NB4 (cell line): ENCODE measurements around the gene PIGBOS1.
A peak's percentile ranks its signal among the peaks of the same experiment; 100 is the strongest.

Experiments
- DNase-seq: peaks from one replicate; pipeline ENCODE4 v3.0.0; 2010; ENCODE audit warnings: low read depth
- H3K4me3 ChIP-seq: one replicate; pipeline ENCODE4 v1.5.1; 2011; ENCODE audit warnings: mild to moderate bottlenecking, low read depth, low read length, moderate library complexity
- MYC ChIP-seq: IDR thresholded peaks from 2 replicates; pipeline ENCODE4 v1.6.1; 2011; ENCODE audit warnings: low read depth, low read length
- POLR2A ChIP-seq: IDR thresholded peaks from 2 replicates; pipeline ENCODE4 v1.6.1; 2011; ENCODE audit warnings: mild to moderate bottlenecking; ENCODE audit not compliant: insufficient read length; ENCODE audit errors: extremely low read depth
- TF ChIP-seq, protein P1 (sequence below): IDR thresholded peaks from one replicate; pipeline ENCODE4 v1.5.1; 2012; ENCODE audit warnings: low read depth, low read length
- TF ChIP-seq, protein P2 (sequence below): IDR thresholded peaks from 2 replicates; pipeline ENCODE4 v1.6.1; 2011; ENCODE audit warnings: low read depth, low read length

PIGBOS1 gene

DNA sequence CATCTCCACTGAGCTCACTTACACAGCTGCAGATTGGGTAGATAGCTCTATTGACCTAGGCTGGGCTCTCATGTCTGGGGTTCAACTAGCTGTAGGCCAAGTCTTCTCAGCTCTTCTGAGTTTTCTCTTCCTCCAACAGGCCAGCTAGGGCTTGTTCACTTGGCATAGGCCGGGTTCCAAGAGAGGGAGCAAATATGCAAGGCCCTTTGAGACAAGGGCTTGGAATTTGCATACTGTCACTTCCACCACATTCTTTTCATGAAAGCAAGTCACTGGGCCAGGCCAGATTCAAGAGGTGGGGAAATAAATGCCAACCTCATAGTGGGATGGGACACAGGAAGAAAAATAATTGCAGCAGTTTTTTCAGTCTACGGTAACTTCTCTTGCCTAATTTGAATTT lies 25.3 kb upstream of the PIGBOS1 start:
- no peak for DNase-seq

DNA sequence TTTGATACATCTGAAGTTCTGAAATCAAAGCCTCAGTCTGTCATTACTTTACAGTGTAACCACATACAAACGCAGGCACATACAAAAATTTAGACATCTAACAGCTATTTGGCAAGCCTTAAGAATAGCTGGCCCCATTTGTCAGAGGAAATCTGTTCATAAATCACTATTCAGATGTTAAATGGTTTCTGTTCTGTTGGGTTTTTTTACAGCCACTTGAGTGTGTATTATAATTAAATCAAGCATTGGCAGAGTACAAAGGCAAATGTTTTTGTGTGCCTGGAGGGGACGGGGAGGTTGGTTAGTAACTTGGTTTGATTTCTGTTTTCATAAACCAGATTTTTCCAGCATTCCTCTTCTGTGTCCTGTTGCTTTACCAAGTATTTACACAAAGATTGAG lies 24.2 kb upstream of the PIGBOS1 start:
- TF ChIP-seq MYC: no peak
- TF ChIP-seq, protein P1, sequence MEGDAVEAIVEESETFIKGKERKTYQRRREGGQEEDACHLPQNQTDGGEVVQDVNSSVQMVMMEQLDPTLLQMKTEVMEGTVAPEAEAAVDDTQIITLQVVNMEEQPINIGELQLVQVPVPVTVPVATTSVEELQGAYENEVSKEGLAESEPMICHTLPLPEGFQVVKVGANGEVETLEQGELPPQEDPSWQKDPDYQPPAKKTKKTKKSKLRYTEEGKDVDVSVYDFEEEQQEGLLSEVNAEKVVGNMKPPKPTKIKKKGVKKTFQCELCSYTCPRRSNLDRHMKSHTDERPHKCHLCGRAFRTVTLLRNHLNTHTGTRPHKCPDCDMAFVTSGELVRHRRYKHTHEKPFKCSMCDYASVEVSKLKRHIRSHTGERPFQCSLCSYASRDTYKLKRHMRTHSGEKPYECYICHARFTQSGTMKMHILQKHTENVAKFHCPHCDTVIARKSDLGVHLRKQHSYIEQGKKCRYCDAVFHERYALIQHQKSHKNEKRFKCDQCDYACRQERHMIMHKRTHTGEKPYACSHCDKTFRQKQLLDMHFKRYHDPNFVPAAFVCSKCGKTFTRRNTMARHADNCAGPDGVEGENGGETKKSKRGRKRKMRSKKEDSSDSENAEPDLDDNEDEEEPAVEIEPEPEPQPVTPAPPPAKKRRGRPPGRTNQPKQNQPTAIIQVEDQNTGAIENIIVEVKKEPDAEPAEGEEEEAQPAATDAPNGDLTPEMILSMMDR: no peak
- no peak overlapping the region for H3K4me3 ChIP-seq
- no peak for DNase-seq

More for the DNA sequence above, 25.3 kb upstream of the PIGBOS1 start:
- no peak overlapping the region for H3K4me3 ChIP-seq
- TF ChIP-seq, protein P2, sequence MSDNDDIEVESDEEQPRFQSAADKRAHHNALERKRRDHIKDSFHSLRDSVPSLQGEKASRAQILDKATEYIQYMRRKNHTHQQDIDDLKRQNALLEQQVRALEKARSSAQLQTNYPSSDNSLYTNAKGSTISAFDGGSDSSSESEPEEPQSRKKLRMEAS: no peak
- TF ChIP-seq MYC: no peak
- TF ChIP-seq, protein P1: no peak
- TF ChIP-seq POLR2A: no peak

DNA sequence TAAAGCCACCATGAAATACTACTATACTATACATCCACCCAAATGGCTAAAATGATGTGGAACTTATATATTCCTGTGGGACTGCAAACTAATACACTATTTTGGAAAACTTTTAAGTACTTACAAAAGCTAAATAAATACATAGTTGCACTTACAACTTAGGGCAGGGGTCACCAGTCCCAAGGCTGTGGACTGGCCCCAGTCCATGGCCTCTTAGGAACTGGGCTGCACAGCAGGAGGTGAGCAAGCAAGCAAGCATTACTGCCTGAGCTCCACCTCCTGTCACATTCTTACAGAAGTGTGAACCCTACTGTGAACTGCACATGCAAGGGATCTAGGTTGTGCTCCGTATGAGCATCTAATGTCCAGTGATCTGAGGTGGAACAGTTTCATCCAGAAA lies 18.2 kb upstream of the PIGBOS1 start:
- TF ChIP-seq, protein P1: no peak
- TF ChIP-seq, protein P2: no peak
- TF ChIP-seq MYC: no peak
- no peak for TF ChIP-seq POLR2A

DNA sequence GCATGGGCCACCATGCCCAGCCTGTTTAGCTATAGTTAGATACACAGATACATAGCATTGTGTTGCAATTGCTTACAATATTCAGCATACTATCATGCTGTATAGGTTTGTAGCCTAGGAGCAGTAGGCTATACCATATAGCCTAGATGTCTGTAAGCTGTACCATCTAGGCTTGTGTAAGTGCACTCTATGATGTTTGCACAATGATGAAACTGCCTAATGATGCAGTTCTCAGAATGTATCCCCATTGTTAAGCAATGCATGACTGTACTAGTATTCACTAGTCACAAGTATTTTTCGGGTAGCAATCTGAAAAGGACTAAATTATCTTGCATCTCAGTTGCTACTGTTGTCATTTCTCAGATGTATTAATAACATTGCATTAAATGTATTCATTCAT lies 16.1 kb upstream of the PIGBOS1 start:
- no peak overlapping the region for H3K4me3 ChIP-seq
- TF ChIP-seq MYC: no peak
- TF ChIP-seq, protein P1: no peak
- no peak for TF ChIP-seq POLR2A
- TF ChIP-seq, protein P2: no peak
- DNase-seq: no peak

More for the DNA sequence above, 18.2 kb upstream of the PIGBOS1 start:
- DNase-seq: no peak
- no peak overlapping the region for H3K4me3 ChIP-seq

DNA sequence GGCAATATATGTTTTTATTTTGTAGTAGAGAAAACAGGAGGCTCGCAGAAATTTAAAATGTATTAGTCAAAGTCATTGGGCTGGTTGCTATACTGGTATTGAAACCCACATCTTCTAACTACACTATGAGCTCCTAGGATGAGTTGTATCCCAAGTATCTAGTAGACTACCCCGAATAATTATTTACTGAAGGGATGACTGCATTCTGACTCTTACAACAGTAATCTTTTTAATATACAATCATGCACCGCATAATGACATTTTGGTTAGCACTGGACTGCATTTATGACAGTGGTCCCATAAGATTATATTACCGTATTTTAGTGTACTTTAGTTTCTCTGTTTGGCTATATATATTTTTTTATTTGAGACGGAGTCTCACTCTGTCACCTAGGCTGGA lies 15.4 kb upstream of the PIGBOS1 start:
- TF ChIP-seq MYC (no peak), POLR2A (no peak)
- TF ChIP-seq, protein P2: no peak
- TF ChIP-seq, protein P1: no peak
- H3K4me3 ChIP-seq: no peak overlapping the region
- DNase-seq: no peak

DNA sequence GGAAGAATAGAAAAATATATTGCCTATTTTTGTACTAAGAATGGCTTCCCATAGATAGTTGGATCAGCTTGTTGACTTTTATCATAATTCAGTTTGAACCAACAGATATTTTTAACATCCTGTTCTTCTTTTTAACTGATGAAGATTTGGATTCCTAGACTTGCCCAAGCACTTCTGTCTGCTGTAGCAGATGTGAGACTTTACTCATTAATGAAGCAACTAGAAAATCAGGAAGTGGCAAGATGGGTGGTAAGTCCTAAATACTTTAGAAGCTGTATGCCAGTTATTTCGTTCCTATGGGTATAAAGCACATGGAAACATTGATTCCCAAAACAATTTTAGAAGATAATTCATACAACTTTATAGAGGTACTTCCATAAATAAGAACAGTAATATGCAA lies 8.5 kb upstream of the PIGBOS1 start:
- H3K4me3 ChIP-seq: no peak overlapping the region
- DNase-seq: peak; percentile 67
- TF ChIP-seq, protein P2: no peak
- TF ChIP-seq, protein P1: no peak
- no peak for TF ChIP-seq POLR2A
- no peak for TF ChIP-seq MYC
